Measurements from ENCODE around the gene KRTAP5-4.

KRTAP5-4 gene

GRCh38 chr11:1572197-1573076, 49.5 kb downstream of the KRTAP5-4 start, which contains the start of gene DUSP8:
DUSP8 (minus strand) TSS chr11:1572271; CDS start chr11:1565826, 6,445 bp downstream.
- peak; percentile 88 for DNase-seq (ENCODE audit: low spot score)

GRCh38 chr11:1571760-1572196, 50.2 kb downstream of the KRTAP5-4 start:
- DNase-seq (ENCODE audit: low spot score): no peak
